ENCODE data around the gene DAAM2. TPM values are rescaled to one million over a fixed set of nuclear protein-coding genes. Genes with fewer than 3 reads are reported as not detected.

The DAAM2 gene
- total and polyA plus RNA-seq, 2 experiments from 2014 or later = 3.4 to 8.5 TPM

- H3K4me1 ChIP-seq (ENCODE audit: low read depth) = no peaks in the 10 kb centered on the region
- H3K27ac ChIP-seq = no peak overlapping the region
- no peak for DNase-seq (ENCODE audit: low read depth in 1 of 2, low spot score in 1 of 2)
- H3K27me3 ChIP-seq = no peaks in the 10 kb centered on the region
- H3K36me3 ChIP-seq = no peaks in the 10 kb centered on the region
- no peak for TF ChIP-seq CTCF (IDR thresholded peaks at IDR 0.05; ENCODE audit: low read depth, low read length)
- no peaks in the 10 kb centered on the region for H3K9me3 ChIP-seq (ENCODE audit: low read depth)
- no peak overlapping the region for H3K4me3 ChIP-seq
Observed at GRCh38 chr6:39896701-39897100, 104.5 kb downstream of the DAAM2 start.

DNA sequence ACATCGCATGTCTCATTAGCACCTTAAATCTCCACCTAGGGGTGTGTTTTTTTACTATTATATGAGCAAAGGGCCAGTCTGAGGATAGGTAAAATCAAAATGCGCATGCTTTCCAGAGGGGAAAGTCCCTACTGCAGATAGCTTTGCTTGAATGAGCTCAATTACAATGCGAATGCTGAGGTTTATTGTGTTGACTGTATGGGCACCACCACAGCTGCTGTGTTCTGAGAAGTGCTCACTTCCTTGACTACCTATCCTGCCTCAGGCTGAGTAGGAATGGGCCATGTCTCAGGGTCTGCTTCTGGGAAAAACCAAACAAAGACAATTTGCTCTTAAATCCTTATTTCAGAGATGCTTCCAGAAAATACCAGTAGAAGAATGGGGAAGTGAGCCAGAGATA lies 105.5 kb downstream of the DAAM2 start:
- H3K4me3 ChIP-seq = no peak overlapping the region
- no peak overlapping the region for H3K27ac ChIP-seq
- H3K9me3 ChIP-seq (ENCODE audit: low read depth) = no peaks in the 10 kb centered on the region
- no peak for DNase-seq (ENCODE audit: low read depth in 1 of 2, low spot score in 1 of 2)
- no peak for TF ChIP-seq CTCF (IDR thresholded peaks at IDR 0.05; ENCODE audit: low read depth, low read length)
- no peaks in the 10 kb centered on the region for H3K36me3 ChIP-seq
- H3K4me1 ChIP-seq (ENCODE audit: low read depth) = no peaks in the 10 kb centered on the region
- H3K27me3 ChIP-seq = no peaks in the 10 kb centered on the region

GRCh38 chr6:39898625-39899024 lies 106.4 kb downstream of the DAAM2 start:
- Histone ChIP-seq H3K9me3 (ENCODE audit: low read depth) (no peaks in the 10 kb centered on the region), H3K4me3 (no peak overlapping the region), H3K27ac (no peak overlapping the region), H3K27me3 (no peaks in the 10 kb centered on the region), H3K36me3 (no peaks in the 10 kb centered on the region), H3K4me1 (ENCODE audit: low read depth) (no peaks in the 10 kb centered on the region)
- no peak for TF ChIP-seq CTCF (IDR thresholded peaks at IDR 0.05; ENCODE audit: low read depth, low read length)
- DNase-seq (ENCODE audit: low read depth in 1 of 2, low spot score in 1 of 2) = no peak

GRCh38 chr6:39899554-39900295 lies 107.5 kb downstream of the DAAM2 start:
- H3K36me3 ChIP-seq = no peaks in the 10 kb centered on the region
- H3K9me3 ChIP-seq (ENCODE audit: low read depth) = no peaks in the 10 kb centered on the region
- no peak overlapping the region for H3K4me3 ChIP-seq
- no peak for TF ChIP-seq CTCF (IDR thresholded peaks at IDR 0.05; ENCODE audit: low read depth, low read length)
- no peak overlapping the region for H3K27ac ChIP-seq
- no peak for DNase-seq (ENCODE audit: low read depth in 1 of 2, low spot score in 1 of 2)
- H3K27me3 ChIP-seq = no peaks in the 10 kb centered on the region
- no peaks in the 10 kb centered on the region for H3K4me1 ChIP-seq (ENCODE audit: low read depth)

GRCh38 chr6:39901116-39901655 lies 109.0 kb downstream of the DAAM2 start:
- Histone ChIP-seq H3K4me1 (ENCODE audit: low read depth) (no peaks in the 10 kb centered on the region), H3K4me3 (no peak overlapping the region), H3K9me3 (ENCODE audit: low read depth) (no peaks in the 10 kb centered on the region), H3K27ac (no peak overlapping the region), H3K36me3 (no peaks in the 10 kb centered on the region), H3K27me3 (no peaks in the 10 kb centered on the region)
- TF ChIP-seq CTCF (IDR thresholded peaks at IDR 0.05; ENCODE audit: low read depth, low read length) = no peak
- DNase-seq (ENCODE audit: low read depth in 1 of 2, low spot score in 1 of 2) = no peak
